Measurements from ENCODE around the gene MRPS6. TPM values are rescaled to one million over a fixed set of nuclear protein-coding genes. Genes with fewer than 3 reads are reported as not detected.

The MRPS6 gene
- total RNA-seq, result 31.0 TPM

- peak; percentile 91 for ATAC-seq
These were observed at the start of gene MRPS6, which contains the start of gene SLC5A3 for GRCh38 chr21:34073032-34073748. TSS of gene MRPS6 (plus strand) at chr21:34073578. CDS start at chr21:34073701, 123 bp downstream. TSS of gene SLC5A3 (plus strand) at chr21:34073578. CDS start at chr21:34095199, 21,621 bp downstream.

DNA sequence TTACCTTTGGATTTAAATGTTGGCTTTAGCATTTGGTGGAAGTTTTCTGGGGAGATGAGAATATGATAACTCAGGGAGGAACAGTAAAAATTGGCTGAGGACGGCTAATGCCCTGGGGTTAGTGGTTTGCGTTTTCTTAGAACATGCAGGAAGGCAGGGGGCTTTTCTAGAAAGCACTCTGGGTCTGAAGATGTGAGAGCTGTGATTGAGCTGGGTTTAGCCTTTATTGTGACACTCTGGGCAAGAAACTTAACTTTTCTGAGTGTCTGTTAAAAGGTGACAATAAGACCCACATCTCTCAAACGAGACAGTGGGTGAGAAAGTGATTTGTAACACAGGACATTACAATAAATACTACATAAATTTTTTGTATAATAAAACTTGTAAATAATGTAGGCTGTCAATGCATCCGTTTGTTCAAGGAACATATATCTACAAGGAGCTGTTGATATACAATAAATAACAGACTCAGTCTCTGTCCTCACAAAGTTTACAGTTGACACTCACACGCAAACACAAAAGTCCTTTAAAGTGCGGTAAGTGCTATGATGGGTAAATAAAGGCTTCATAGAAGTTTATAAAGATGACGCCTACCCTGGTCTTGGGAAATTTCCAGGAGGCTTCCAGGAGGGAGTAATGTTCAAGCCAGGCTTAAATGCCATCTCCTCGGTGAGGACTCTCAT is 49.5 kb upstream of the MRPS6 start:
- no peak for ATAC-seq

GRCh38 chr21:34024374-34024693 is 49.0 kb upstream of the MRPS6 start:
- no peak for ATAC-seq

DNA sequence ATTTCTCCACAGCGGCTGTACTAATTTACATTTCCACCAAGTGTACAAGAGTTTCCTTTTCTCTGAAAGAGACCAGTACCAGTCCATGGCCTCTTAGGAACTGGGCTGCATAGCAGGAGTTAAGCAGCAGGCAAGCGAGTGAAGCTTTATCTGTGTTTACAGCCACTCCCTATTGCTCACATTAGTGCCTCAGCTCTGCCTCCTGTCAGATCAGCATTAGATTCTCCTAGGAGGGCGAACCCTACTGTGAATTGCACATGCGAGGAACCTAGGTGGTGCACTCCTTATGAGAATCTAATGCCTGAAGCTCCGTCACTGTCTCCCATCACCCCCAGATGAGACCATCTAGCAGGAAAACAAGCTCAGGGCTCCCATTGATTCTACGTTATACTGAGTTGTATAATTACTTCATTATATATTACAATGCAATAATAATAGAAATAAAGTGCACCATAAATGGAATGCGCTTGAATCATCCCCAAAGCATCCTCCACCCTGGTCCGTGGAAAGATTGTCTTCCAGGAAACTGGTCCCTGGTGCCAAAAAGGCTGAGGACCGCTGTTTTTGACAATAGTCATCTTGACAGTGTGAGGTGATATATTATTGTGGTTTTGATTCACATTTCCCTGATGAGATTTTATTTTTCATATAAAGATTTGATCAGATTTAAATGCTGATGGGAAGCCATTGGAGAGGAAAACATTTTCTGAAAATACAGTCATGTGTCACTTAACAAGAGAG is 45.5 kb upstream of the MRPS6 start:
- ATAC-seq, result no peak

DNA sequence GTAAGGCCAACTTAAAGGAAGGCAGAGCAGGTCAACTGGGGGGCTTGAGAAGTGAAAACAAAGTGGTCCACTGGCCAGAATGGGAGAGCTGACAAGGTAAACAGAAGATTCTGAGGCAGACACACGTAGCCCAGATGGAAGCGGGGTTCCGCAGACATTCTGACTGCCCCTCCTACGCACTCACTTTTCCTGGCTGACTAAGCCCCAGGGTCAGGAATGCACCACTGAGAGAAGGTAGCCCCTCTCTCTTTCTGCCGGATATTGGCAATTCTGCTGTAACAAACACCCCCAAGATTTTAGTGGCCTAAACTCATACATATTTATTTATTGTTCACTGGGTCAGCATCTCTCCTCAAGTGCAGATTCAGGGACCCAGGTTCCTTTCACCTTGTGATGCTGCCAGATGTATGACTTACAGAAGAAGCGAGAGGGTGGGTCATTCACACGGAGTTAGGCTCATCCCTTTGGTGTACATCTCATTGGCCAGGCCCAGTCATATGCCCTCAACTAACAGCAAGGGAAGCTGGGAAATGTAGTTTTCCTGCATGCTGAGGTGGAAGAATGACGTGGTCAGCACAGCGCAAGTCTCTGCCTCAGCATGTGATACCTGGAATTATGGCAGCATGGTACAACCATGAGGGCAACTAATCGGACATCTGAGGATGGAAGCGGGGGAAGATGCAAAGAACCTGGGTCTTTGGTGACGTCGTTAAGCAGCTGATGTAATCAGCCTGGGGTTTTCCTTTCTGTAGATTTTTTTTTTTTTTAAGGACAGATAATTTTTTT is 43.4 kb upstream of the MRPS6 start:
- peak; percentile 79 for ATAC-seq

- ATAC-seq, result peak; percentile 46
These were observed 41.5 kb upstream of the MRPS6 start for GRCh38 chr21:34031835-34032370.

- ATAC-seq, result no peak
These were observed 38.9 kb upstream of the MRPS6 start for GRCh38 chr21:34034369-34035014.

- ATAC-seq, result peak; percentile 78
These were observed 37.6 kb upstream of the MRPS6 start for GRCh38 chr21:34035619-34036354.

DNA sequence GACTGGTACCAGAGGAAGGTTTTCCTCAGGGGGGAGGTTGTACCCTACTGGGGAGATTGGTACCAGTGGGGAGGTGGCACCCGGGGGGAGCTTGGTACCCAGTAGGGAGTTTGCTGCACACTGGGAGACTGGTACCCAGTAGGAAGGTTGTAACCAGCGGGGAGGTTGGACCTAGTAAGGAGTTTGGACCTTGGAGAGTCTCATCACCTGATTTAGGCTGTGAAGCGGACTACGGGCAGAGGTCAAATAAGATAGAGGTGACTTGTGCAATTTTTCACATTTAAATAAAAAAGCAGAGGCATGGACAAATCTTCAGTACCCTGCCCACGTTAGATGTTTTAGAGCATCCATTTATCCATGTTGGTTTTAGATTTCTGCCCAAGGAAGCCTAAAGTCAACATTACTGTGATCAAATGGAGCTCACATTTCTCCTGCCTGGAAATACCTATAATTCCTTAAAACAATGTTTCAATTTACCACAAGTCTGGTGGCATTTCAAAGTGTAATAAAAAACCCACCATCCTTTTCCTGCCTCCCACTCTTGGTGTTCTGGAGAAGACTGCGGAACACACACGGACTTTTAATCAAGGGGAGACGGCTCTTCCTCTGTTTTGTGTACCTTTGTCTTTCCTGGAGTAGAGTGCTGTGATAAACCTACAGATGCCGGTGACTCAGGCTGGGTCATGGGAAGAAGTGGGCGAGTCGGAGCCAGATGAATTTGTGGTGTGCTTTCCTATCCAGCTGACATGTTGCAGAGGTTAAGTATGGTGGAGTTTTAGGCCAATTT is 36.2 kb upstream of the MRPS6 start:
- ATAC-seq, result peak; percentile 63

DNA sequence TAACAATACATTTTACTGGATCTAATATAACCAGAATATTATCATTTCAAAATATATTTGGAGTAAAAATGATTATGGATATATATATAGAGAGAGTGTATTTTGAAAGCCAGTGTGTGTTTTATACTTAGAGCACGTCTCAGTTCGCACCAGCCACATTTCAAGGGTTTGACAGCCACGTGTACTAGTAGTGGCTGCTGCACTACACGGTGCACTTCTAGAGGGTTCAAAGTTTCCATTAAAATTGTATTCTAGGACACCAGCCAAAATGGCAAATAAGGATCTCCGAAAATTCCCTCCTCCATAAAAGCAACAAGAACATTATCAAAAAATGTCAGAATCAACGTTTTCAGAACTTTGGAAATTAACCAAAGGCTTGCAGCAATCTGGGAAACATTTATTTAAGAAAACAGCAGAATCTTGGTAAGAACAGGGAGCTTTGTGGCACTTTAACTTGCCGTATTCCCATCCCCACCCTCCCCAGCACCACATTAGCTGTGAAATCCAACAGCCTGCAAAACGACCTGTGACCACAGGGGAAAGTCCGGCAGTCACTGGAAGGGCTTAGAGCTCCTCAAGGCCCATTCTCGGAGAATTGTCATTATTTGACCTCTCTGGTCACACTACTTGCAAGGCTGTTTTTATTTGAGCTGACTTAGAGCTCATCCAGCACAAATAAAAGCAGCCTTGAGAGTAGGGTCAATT is 33.5 kb upstream of the MRPS6 start:
- ATAC-seq, result no peak

DNA sequence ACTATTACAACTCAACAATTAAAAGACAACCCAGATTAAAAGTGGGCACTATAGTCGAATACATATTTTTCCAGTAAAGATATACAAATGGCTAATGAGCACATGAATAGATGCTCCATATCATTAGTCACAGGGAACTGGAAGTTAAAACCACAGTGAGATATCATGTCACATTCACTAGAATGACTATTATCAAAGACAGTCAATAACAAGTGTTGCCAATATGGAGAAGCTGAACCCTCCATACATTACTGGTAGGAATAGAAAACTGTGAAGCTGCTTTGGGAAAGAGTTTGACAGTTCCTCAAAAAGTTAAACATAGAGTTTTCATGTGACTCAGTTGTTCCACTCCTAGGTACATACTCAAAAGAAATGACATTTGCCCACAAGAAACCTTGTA is 30.6 kb upstream of the MRPS6 start:
- no peak for ATAC-seq

DNA sequence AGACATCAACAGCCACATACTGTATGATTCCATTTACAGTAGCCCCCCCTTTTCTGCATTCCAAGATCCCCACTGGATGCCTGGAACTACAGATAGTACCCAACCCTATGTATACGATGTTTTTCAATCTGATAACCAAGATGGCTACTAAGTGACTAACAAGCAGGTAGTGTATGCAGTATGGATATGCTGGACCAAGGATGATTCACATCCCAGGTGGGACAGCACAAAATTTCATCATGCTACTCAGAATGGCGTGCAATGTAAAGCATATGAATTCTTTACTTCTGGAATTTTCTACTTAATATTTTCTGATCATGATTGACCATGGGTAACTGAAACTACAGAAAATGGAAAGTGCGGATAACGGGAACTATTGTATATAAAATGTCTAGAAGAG is 30.0 kb upstream of the MRPS6 start:
- ATAC-seq, result no peak

GRCh38 chr21:34046917-34047316 is 26.5 kb upstream of the MRPS6 start:
- ATAC-seq, result no peak

- no peak for ATAC-seq
These were observed 25.5 kb upstream of the MRPS6 start for GRCh38 chr21:34047835-34048234.

DNA sequence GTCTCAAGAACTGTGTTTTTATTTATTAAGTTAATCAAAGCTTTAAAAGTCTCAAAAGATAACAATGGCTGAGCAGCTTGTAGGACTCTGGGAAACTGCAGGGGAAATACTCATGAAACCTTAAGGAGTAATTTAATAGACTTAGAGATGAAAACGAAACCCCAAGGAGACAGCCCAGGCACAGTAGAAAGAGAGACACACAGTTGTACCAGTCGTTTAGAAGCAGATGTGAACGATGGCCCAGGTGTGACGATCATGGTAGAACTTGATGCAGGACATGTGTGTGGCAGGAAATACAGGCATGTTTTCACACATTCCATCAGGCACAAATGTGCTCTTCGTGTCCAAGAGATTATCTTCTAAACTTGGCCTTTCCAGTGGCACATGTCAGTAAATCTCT is 21.2 kb upstream of the MRPS6 start:
- no peak for ATAC-seq

DNA sequence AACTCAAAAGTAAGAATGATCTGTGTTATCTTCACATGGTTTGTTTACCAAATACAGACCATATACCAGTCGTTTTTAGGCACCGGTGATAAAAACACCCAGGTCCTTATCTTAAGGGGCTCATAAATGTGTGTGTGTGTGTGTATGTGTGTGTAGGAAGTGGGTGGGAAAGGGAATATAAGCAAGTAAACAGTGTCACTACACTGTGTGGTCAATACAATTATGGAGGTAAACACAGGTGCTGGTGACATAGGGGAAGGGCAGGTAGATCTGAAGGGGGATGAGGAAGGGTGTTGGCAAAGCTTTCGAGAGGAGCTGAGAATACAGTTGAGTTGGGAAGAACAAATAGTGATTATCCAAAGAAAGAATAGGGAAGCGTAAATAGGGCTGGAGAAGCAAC is 19.1 kb upstream of the MRPS6 start:
- ATAC-seq, result no peak

- ATAC-seq, result no peak
These were observed 17.8 kb upstream of the MRPS6 start for GRCh38 chr21:34055615-34056014.

DNA sequence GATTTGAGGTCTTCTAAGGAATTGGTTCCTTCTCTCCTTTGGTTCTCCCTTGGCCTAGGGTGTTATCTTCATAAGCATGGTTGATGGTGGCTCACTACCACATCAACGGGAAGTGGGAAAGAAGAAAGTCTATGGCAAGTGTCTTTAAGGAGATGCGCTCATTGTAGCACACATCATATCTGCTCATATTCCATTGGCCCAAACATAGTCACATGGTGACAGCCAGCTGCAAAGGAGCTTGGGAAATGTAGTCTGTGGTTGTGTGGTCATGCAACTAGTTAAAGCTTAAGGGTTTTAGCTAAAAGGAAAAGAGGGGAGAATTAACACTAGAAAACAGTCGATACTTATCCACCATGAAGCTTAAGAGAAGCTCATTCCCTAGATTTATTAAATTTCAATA is 11.4 kb upstream of the MRPS6 start:
- ATAC-seq, result peak; percentile 47

- ATAC-seq, result no peak
These were observed 8.4 kb upstream of the MRPS6 start for GRCh38 chr21:34065027-34065426.

DNA sequence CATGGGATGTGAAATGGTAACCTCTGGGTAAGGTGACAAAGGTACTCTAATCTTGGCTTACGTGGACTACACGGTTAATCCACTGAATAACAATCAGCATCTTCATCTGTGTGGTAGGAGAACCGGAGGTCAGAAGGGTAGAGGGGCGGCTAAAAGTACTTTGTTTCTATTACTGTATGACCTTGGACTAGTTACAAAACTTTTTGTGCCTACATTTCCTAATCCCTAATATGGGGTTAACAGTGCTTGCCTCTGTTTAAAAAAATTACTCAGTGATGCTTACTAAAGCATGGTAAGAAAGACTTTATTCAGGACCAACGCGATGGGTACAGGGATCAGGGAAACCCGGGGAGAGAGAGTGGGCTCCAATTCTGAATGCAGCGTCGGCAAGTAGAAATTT is 1.7 kb upstream of the MRPS6 start:
- ATAC-seq, result no peak
